Measurements from ENCODE around the gene TANK. TPM values are rescaled to one million over a fixed set of nuclear protein-coding genes. Genes with fewer than 3 reads are reported as not detected.

TANK gene
- total RNA-seq, 1 experiment from 2014 or later, result 24.5 TPM

GRCh38 chr2:161238560-161239325 is 78.5 kb downstream of the TANK start (continued):
- TF ChIP-seq CREB1 (CRISPR knock-in tag; IDR thresholded peaks at IDR 0.05) (no peak), E2F4 (CRISPR knock-in tag; IDR thresholded peaks at IDR 0.05; ENCODE audit: borderline replicate concordance, low read depth) (no peak), ZNF396 (CRISPR knock-in tag; IDR thresholded peaks at IDR 0.05; ENCODE audit: borderline replicate concordance) (no peak), NFATC4 (CRISPR knock-in tag; IDR thresholded peaks at IDR 0.05) (no peak), ZNF219 (CRISPR knock-in tag; IDR thresholded peaks at IDR 0.05; ENCODE audit: borderline replicate concordance) (no peak), NFE2L1 (CRISPR knock-in tag; IDR thresholded peaks at IDR 0.05) (peak; percentile 81), ZNF232 (CRISPR knock-in tag; IDR thresholded peaks at IDR 0.05) (peak; percentile 51; the same call in 1 of the 2 replicates), ESRRA (CRISPR knock-in tag; IDR thresholded peaks at IDR 0.05; ENCODE audit: borderline replicate concordance) (no peak), SP1 (CRISPR knock-in tag; conservative IDR thresholded peaks at IDR 0.05) (no peak; the same call in 1 of the 2 replicates), E2F5 (CRISPR knock-in tag; IDR thresholded peaks at IDR 0.05) (peak; percentile 61), TEAD1 (CRISPR knock-in tag; IDR thresholded peaks at IDR 0.05) (peak; percentile 49; the same call in 1 of the 2 replicates), ZNF263 (CRISPR knock-in tag; IDR thresholded peaks at IDR 0.05; ENCODE audit: low read depth) (peak; percentile 98), CBFB (CRISPR knock-in tag; IDR thresholded peaks at IDR 0.05; ENCODE audit: low read depth) (no peak), FOXK1 (CRISPR knock-in tag; IDR thresholded peaks at IDR 0.05) (peak; percentile 55; the same call in 1 of the 2 replicates), PRRX2 (CRISPR knock-in tag; IDR thresholded peaks at IDR 0.05) (no peak), ZNF317 (CRISPR knock-in tag; IDR thresholded peaks at IDR 0.05; ENCODE audit: borderline replicate concordance, low read depth) (no peak), ATF6 (CRISPR knock-in tag; IDR thresholded peaks at IDR 0.05) (no peak), TP53 (CRISPR knock-in tag; IDR thresholded peaks at IDR 0.05) (0 out of 2 replicates have a peak, but pooled peaks have one; percentile 20), GTF2I (CRISPR knock-in tag; conservative IDR thresholded peaks at IDR 0.05) (no peak), ETV6 (CRISPR knock-in tag; IDR thresholded peaks at IDR 0.05) (0 out of 2 replicates have a peak, but pooled peaks have one; percentile 26), MAX (CRISPR knock-in tag; IDR thresholded peaks at IDR 0.05) (peak; percentile 42; the same call in 1 of the 2 replicates), MYBL2 (CRISPR knock-in tag; IDR thresholded peaks at IDR 0.05) (0 out of 2 replicates have a peak, but pooled peaks have one; percentile 34), FOXP4 (CRISPR knock-in tag; IDR thresholded peaks at IDR 0.05) (peak; percentile 72), FOXP1 (CRISPR knock-in tag; IDR thresholded peaks at IDR 0.05; ENCODE audit: borderline replicate concordance) (no peak), ZNF425 (CRISPR knock-in tag; conservative IDR thresholded peaks at IDR 0.05) (no peak), JUN (CRISPR knock-in tag; IDR thresholded peaks at IDR 0.05) (no peak)

Data from WTC11 (cell line).